GM12891 (cell line): ENCODE results near the gene AK3. TPM values are rescaled to one million over a fixed set of nuclear protein-coding genes. Genes with fewer than 3 reads are reported as not detected.
"Not testable (repeated sequence)": the region's sequence is repeated elsewhere in the genome, so short reads cannot be mapped to it uniquely, and the experiment has no call there.

Source experiments
- DNase-seq: peaks from one replicate; pipeline ENCODE4 v3.0.0; 2011; ENCODE audit warnings: low spot score; ENCODE audit not compliant: insufficient read length
- FAIRE-seq: peaks from 2 replicates; lab custom pipeline; 2011; peaks lifted over from hg19 to GRCh38; lab: Jason Lieb, UNC
- PAX5 ChIP-seq: IDR thresholded peaks from 2 replicates; pipeline ENCODE4 v1.6.1; 2011; ENCODE audit warnings: low read length, moderate library complexity, mild to moderate bottlenecking; ENCODE audit not compliant: insufficient read depth, severe bottlenecking
- POLR2A ChIP-seq: IDR thresholded peaks from 2 replicates; pipeline ENCODE4 v1.6.1; 2011; ENCODE audit warnings: low read depth, low read length, control low read depth
- POLR2AphosphoS5 ChIP-seq: IDR thresholded peaks from 2 replicates; pipeline ENCODE4 v1.6.1; 2011; ENCODE audit warnings: low read depth, low read length, control low read depth
- POU2F2 ChIP-seq: IDR thresholded peaks from 2 replicates; pipeline ENCODE4 v1.6.1; 2011; ENCODE audit warnings: low read depth, mild to moderate bottlenecking, control low read depth, low read length, moderate library complexity
- SPI1 ChIP-seq: IDR thresholded peaks from 2 replicates; pipeline ENCODE4 v1.6.1; 2011; ENCODE audit warnings: low read depth, low read length, control low read depth
- TAF1 ChIP-seq: IDR thresholded peaks from 2 replicates; pipeline ENCODE4 v1.6.1; 2011; ENCODE audit warnings: low read depth, low read length, control low read depth
- polyA plus RNA-seq: library from polyadenylated mRNA; unstranded; fragments of >200 nt; gene quantifications from one replicate; pipeline ENCODE4 v1.2.1, GENCODE V29; 2012; ENCODE audit warnings: low read depth, missing spikeins, inconsistent platforms; ENCODE audit not compliant: missing spikeins

The AK3 gene
- polyA plus RNA-seq = 32.2 TPM

GRCh38 chr9:4740638-4741364, at the start of gene AK3:
Gene AK3 (minus strand): TSS chr9:4741202. CDS start chr9:4741087, 115 bp downstream.
- DNase-seq = peak; percentile 94
- peak; percentile 96 for FAIRE-seq
- TF ChIP-seq POU2F2 (no peak; the same call in 1 of the 2 replicates), POLR2A (peak; percentile 92), POLR2AphosphoS5 (peak; percentile 82), SPI1 (no peak), TAF1 (peak; percentile 11), PAX5 (no peak)

- TF ChIP-seq PAX5 (no peak), POLR2AphosphoS5 (no peak), SPI1 (no peak), TAF1 (no peak), POU2F2 (no peak), POLR2A (no peak)
- FAIRE-seq = no peak
- DNase-seq = no peak
Measured at GRCh38 chr9:4788703-4789102, 47.7 kb upstream of the AK3 start.

GRCh38 chr9:4787876-4788275, 46.9 kb upstream of the AK3 start:
- TF ChIP-seq POU2F2 = no peak
- no peak for FAIRE-seq
- no peak for DNase-seq

GRCh38 chr9:4786599-4786998, 45.6 kb upstream of the AK3 start:
- no peak for DNase-seq
- no peak for TF ChIP-seq POU2F2
- no peak for TF ChIP-seq PAX5
- TF ChIP-seq POLR2AphosphoS5 = no peak
- no peak for TF ChIP-seq SPI1
- no peak for TF ChIP-seq POLR2A
- no peak for TF ChIP-seq TAF1
- FAIRE-seq = no peak

GRCh38 chr9:4784403-4784802, 43.4 kb upstream of the AK3 start:
- DNase-seq (no peak), FAIRE-seq (no peak)
- TF ChIP-seq TAF1 (no peak), POU2F2 (no peak), POLR2AphosphoS5 (no peak), PAX5 (no peak), SPI1 (no peak), POLR2A (no peak)

- not testable (repeated sequence) for FAIRE-seq, DNase-seq
Measured at GRCh38 chr9:4783191-4783590, 42.2 kb upstream of the AK3 start.

- TF ChIP-seq TAF1 (no peak), POLR2AphosphoS5 (no peak)
- FAIRE-seq (peak; percentile 61), DNase-seq (no peak)
Measured at GRCh38 chr9:4781408-4781807, 40.4 kb upstream of the AK3 start.

- FAIRE-seq (peak; percentile 58), DNase-seq (no peak)
- TF ChIP-seq POLR2A = no peak
- TF ChIP-seq TAF1 = no peak
- no peak for TF ChIP-seq PAX5
- no peak for TF ChIP-seq SPI1
- TF ChIP-seq POLR2AphosphoS5 = no peak
- no peak for TF ChIP-seq POU2F2
Measured at GRCh38 chr9:4780651-4781050, 39.6 kb upstream of the AK3 start.

- not testable (repeated sequence) for FAIRE-seq, DNase-seq
Measured at GRCh38 chr9:4774958-4775357, 34.0 kb upstream of the AK3 start.

- FAIRE-seq = no peak
- no peak for DNase-seq
- TF ChIP-seq SPI1 (no peak), POLR2AphosphoS5 (no peak)
Measured at GRCh38 chr9:4774209-4774608, 33.2 kb upstream of the AK3 start.

GRCh38 chr9:4771788-4772187, 30.8 kb upstream of the AK3 start:
- TF ChIP-seq POLR2A (no peak), POLR2AphosphoS5 (no peak), PAX5 (no peak), POU2F2 (no peak), TAF1 (no peak), SPI1 (no peak)
- no peak for FAIRE-seq

More at GRCh38 chr9:4771788-4772187, 30.8 kb upstream of the AK3 start:
- no peak for DNase-seq
